Erythroblast (primary cell): ENCODE data around the gene ONECUT1.

Source experiments
- GATA1 ChIP-seq: IDR thresholded peaks from 2 replicates; pipeline ENCODE4 v1.6.1; 2011; ENCODE audit warnings: low read depth, mild to moderate bottlenecking, control low read depth, low read length, moderate library complexity
- POLR2A ChIP-seq: IDR thresholded peaks from 2 replicates; pipeline ENCODE4 v1.6.1; 2011; ENCODE audit warnings: mild to moderate bottlenecking, low read length

GRCh38 chr15:52787549-52788098, 2.5 kb downstream of the ONECUT1 start:
- TF ChIP-seq POLR2A (no peak), GATA1 (no peak)
